NCI-H345 treated with DMSO at 0.1 percent for 48 hours (cell line): ENCODE results near the gene HNRNPDL.
"Not testable (repeated sequence)": the region's sequence is repeated elsewhere in the genome, so short reads cannot be mapped to it uniquely, and the experiment has no call there.

Experiments
- DNase-seq: peaks from one replicate; lab custom pipeline; 2025; ENCODE audit not compliant: unreplicated experiment; lab: John Stamatoyannopoulos, UW

The HNRNPDL gene

GRCh38 chr4:82430193-82430963, at the start of gene HNRNPDL, which contains the start of gene ENOPH1:
TSS of gene HNRNPDL (minus strand) at chr4:82430462. CDS start at chr4:82429690, 772 bp downstream.
TSS of gene ENOPH1 (plus strand) at chr4:82430590. CDS start at chr4:82430830, 240 bp downstream.
- DNase-seq, result peak; percentile 69

- DNase-seq, result no peak
Observed at GRCh38 chr4:82479562-82479961, 49.3 kb upstream of the HNRNPDL start.

GRCh38 chr4:82477469-82477868, 47.2 kb upstream of the HNRNPDL start:
- not testable (repeated sequence) for DNase-seq

GRCh38 chr4:82475931-82476330, 45.7 kb upstream of the HNRNPDL start:
- DNase-seq, result not testable (repeated sequence)

GRCh38 chr4:82473621-82474164, 43.4 kb upstream of the HNRNPDL start:
- no peak for DNase-seq

GRCh38 chr4:82473080-82473479, 42.8 kb upstream of the HNRNPDL start:
- DNase-seq, result not testable (repeated sequence)

- no peak for DNase-seq
Observed at GRCh38 chr4:82469791-82470345, 39.6 kb upstream of the HNRNPDL start.

GRCh38 chr4:82467471-82467870, 37.2 kb upstream of the HNRNPDL start:
- peak; percentile 34 for DNase-seq

- no peak for DNase-seq
Observed at GRCh38 chr4:82463221-82463620, 33.0 kb upstream of the HNRNPDL start.

GRCh38 chr4:82462415-82462831, 32.2 kb upstream of the HNRNPDL start:
- DNase-seq, result peak; percentile 27

GRCh38 chr4:82461710-82462109, 31.4 kb upstream of the HNRNPDL start:
- no peak for DNase-seq

GRCh38 chr4:82458729-82459128, 28.5 kb upstream of the HNRNPDL start:
- no peak for DNase-seq

GRCh38 chr4:82457266-82457665, 27.0 kb upstream of the HNRNPDL start:
- DNase-seq, result no peak

- no peak for DNase-seq
Observed at GRCh38 chr4:82452026-82452425, 21.8 kb upstream of the HNRNPDL start.

- DNase-seq, result no peak
Observed at GRCh38 chr4:82450966-82451755, 20.9 kb upstream of the HNRNPDL start.

- DNase-seq, result no peak
Observed at GRCh38 chr4:82447886-82448285, 17.6 kb upstream of the HNRNPDL start.

- DNase-seq, result no peak
Observed at GRCh38 chr4:82439088-82439487, 8.8 kb upstream of the HNRNPDL start.

- no peak for DNase-seq
Observed at GRCh38 chr4:82437285-82438005, 7.2 kb upstream of the HNRNPDL start.

- DNase-seq, result no peak
Observed at GRCh38 chr4:82436780-82437179, 6.5 kb upstream of the HNRNPDL start.

GRCh38 chr4:82436130-82436529, 5.9 kb upstream of the HNRNPDL start:
- no peak for DNase-seq

GRCh38 chr4:82434949-82435348, 4.7 kb upstream of the HNRNPDL start:
- no peak for DNase-seq
